Keratinocyte (primary cell): Measurements from ENCODE around the gene TMEM63B. TPM values are rescaled to one million over a fixed set of nuclear protein-coding genes. Genes with fewer than 3 reads are reported as not detected.

Experiments
- DNase-seq: peaks from one replicate; pipeline ENCODE4 v3.0.0-alpha.2; 2011; ENCODE audit warnings: low read depth, missing footprints, low spot score
- FAIRE-seq: peaks from 2 replicates; lab custom pipeline; 2011; peaks lifted over from hg19 to GRCh38; lab: Jason Lieb, UNC
- H2AFZ ChIP-seq: 2 replicates; pipeline ENCODE4 v1.6.0; 2012; ENCODE audit warnings: low read length, control low read depth, inconsistent platforms; ENCODE audit not compliant: control insufficient read depth
- H3K27ac ChIP-seq: 2 replicates; pipeline ENCODE4 v1.5.1; 2011; ENCODE audit warnings: low read length; ENCODE audit not compliant: control insufficient read depth, insufficient read depth
- H3K27me3 ChIP-seq: 3 replicates; pipeline ENCODE4 v1.6.0; 2011; ENCODE audit warnings: low read length; ENCODE audit not compliant: control insufficient read depth, insufficient read depth; ENCODE audit errors: extremely low read depth
- H3K36me3 ChIP-seq, 2 experiments: 2 replicates in 1 of 2; 3 replicates in 1 of 2; pipeline ENCODE4 v1.5.1; 2011; ENCODE audit warnings: low read length in 2 of 2, mild to moderate bottlenecking in 1 of 2; ENCODE audit not compliant: control insufficient read depth in 2 of 2, insufficient read depth in 2 of 2; ENCODE audit errors: extremely low read depth in 1 of 2
- H3K4me1 ChIP-seq: 3 replicates; pipeline ENCODE4 v1.5.1; 2011; ENCODE audit warnings: low read length; ENCODE audit not compliant: control insufficient read depth, insufficient read depth; ENCODE audit errors: extremely low read depth
- H3K4me2 ChIP-seq: 3 replicates; pipeline ENCODE4 v1.6.0; 2011; ENCODE audit warnings: low read depth, low read length; ENCODE audit not compliant: control insufficient read depth, insufficient read depth; ENCODE audit errors: extremely low read depth
- H3K4me3 ChIP-seq, 3 experiments: fragments of 200-600 bp in 1 of 3; sonication (generic) in 1 of 3; 2 replicates in 2 of 3; 3 replicates in 1 of 3; pipeline ENCODE4 v1.5.1; 2011 to 2016; ENCODE audit warnings: low read length in 3 of 3, mild to moderate bottlenecking in 3 of 3, control low read depth in 2 of 3, inconsistent platforms in 1 of 3, low read depth in 1 of 3, mixed read lengths in 1 of 3, mixed run types in 1 of 3, moderate library complexity in 1 of 3; ENCODE audit not compliant: control insufficient read depth in 2 of 3, insufficient read depth in 2 of 3; ENCODE audit errors: extremely low read depth in 1 of 3
- H3K79me2 ChIP-seq: 2 replicates; pipeline ENCODE4 v1.6.0; 2012; ENCODE audit warnings: low read length; ENCODE audit not compliant: control insufficient read depth, insufficient read depth
- H3K9ac ChIP-seq: 3 replicates; pipeline ENCODE4 v1.6.0; 2011; ENCODE audit warnings: low read length; ENCODE audit not compliant: control insufficient read depth, insufficient read depth; ENCODE audit errors: extremely low read depth
- H3K9me1 ChIP-seq: 3 replicates; pipeline ENCODE4 v1.6.0; 2011; ENCODE audit warnings: low read length; ENCODE audit not compliant: control insufficient read depth, insufficient read depth; ENCODE audit errors: extremely low read depth
- H3K9me3 ChIP-seq: 2 replicates; pipeline ENCODE4 v1.5.1; 2012; ENCODE audit warnings: low read depth, low read length; ENCODE audit not compliant: control insufficient read depth
- H4K20me1 ChIP-seq: 3 replicates; pipeline ENCODE4 v1.6.0; 2011; ENCODE audit warnings: low read length; ENCODE audit not compliant: control insufficient read depth, insufficient read depth; ENCODE audit errors: extremely low read depth
- CTCF ChIP-seq, 3 experiments: IDR thresholded peaks in 1 of 3; conservative IDR thresholded peaks in 1 of 3; optimal IDR thresholded peaks in 1 of 3; 2 replicates in 2 of 3; 3 replicates in 1 of 3; pipeline versions ENCODE3 to v1.5.1; 2011; ENCODE audit warnings: low read length in 3 of 3, mild to moderate bottlenecking in 3 of 3, moderate library complexity in 2 of 3, control low read depth in 1 of 3, inconsistent platforms in 1 of 3; ENCODE audit not compliant: insufficient read depth in 2 of 3; ENCODE audit errors: extremely low read depth in 1 of 3
- EZH2 ChIP-seq: IDR thresholded peaks from one replicate; pipeline ENCODE4 v1.6.1; 2012; ENCODE audit warnings: inconsistent platforms, mild to moderate bottlenecking, low read length, moderate library complexity
- dilution Hi-C: fragments of 300-500 bp; cut with MboI; formaldehyde crosslinking; loops from one replicate; pipeline ENCODE4 v1.7.0; 2020; ENCODE audit warnings: low sequenced_read_pairs; ENCODE audit not compliant: extremely low pct_ligation_motif_present
- polyA plus RNA-seq, 5 experiments: library from polyadenylated mRNA; depleted of rRNA in 3 of 5; stranded (reverse) in 3 of 5; stranded (forward) in 1 of 5; unstranded in 1 of 5; fragments of >200 nt; gene quantifications; 1 replicate in 1 of 5; 2 replicates in 3 of 5; 3 replicates in 1 of 5; pipeline versions ENCODE4 v1.2.1 to v1.2.3, GENCODE V29; 2011 to 2012; ENCODE audit warnings: missing spikeins in 2 of 5, low read depth in 1 of 5, low replicate concordance in 1 of 5

Gene TMEM63B
- polyA plus RNA-seq, 1 donor (not counting 4 experiments of a cell fraction or from before 2014, with no cell fraction given): 64.8 TPM

GRCh38 chr6:44117397-44118128, 9.8 kb upstream of the TMEM63B start:
- Histone ChIP-seq H3K4me3 (no peak overlapping the region), H4K20me1 (peaks cover 6% of the 10 kb centered on the region), H2AFZ (no peak overlapping the region), H3K4me2 (peak overlapping the region; percentile 88), H3K36me3 (peaks cover 10 to 18% of the 10 kb centered on the region in 2 experiments), H3K9me3 (no peaks in the 10 kb centered on the region), H3K79me2 (peaks cover 72% of the 10 kb centered on the region), H3K9ac (peak overlapping the region; percentile 71), H3K9me1 (peaks cover 4% of the 10 kb centered on the region), H3K27me3 (no peaks in the 10 kb centered on the region), H3K27ac (peak overlapping the region; percentile 93), H3K4me1 (peaks cover 75% of the 10 kb centered on the region)
- dilution Hi-C loops: no loop called here
- FAIRE-seq (no peak), DNase-seq (peak; percentile 73)
- TF ChIP-seq EZH2 (no peak), CTCF (optimal IDR thresholded peaks at IDR 0.05 in 1 of 3, IDR thresholded peaks at IDR 0.05 in 1 of 3, conservative IDR thresholded peaks at IDR 0.05 in 1 of 3; ENCODE audit: extremely low read depth in 1 of 3, insufficient read depth in 2 of 3, low read length in 3 of 3) (no peak)

- peak overlapping the region; percentile 20 for H3K9ac ChIP-seq
- no peak overlapping the region for H3K4me3 ChIP-seq
- H3K36me3 ChIP-seq: peaks cover 1 to 6% of the 10 kb centered on the region in 2 experiments
- peaks cover 89% of the 10 kb centered on the region for H3K4me1 ChIP-seq
- DNase-seq (no peak), FAIRE-seq (peak; percentile 69)
- H4K20me1 ChIP-seq: peaks cover 20% of the 10 kb centered on the region
- H3K27me3 ChIP-seq: no peaks in the 10 kb centered on the region
- H3K27ac ChIP-seq: peak overlapping the region; percentile 23
- dilution Hi-C loops: no loop called here
- peak overlapping the region; percentile 41 for H3K4me2 ChIP-seq
- peaks cover 76% of the 10 kb centered on the region for H3K79me2 ChIP-seq
- no peak overlapping the region for H2AFZ ChIP-seq
- TF ChIP-seq EZH2 (no peak), CTCF (optimal IDR thresholded peaks at IDR 0.05 in 1 of 3, IDR thresholded peaks at IDR 0.05 in 1 of 3, conservative IDR thresholded peaks at IDR 0.05 in 1 of 3; ENCODE audit: extremely low read depth in 1 of 3, insufficient read depth in 2 of 3, low read length in 3 of 3) (no peak)
- peaks cover 2% of the 10 kb centered on the region for H3K9me1 ChIP-seq
- no peaks in the 10 kb centered on the region for H3K9me3 ChIP-seq
Observed at GRCh38 chr6:44119704-44120262, 7.6 kb upstream of the TMEM63B start.
